ENCODE measurements around the gene EMP3.

The EMP3 gene

DNA sequence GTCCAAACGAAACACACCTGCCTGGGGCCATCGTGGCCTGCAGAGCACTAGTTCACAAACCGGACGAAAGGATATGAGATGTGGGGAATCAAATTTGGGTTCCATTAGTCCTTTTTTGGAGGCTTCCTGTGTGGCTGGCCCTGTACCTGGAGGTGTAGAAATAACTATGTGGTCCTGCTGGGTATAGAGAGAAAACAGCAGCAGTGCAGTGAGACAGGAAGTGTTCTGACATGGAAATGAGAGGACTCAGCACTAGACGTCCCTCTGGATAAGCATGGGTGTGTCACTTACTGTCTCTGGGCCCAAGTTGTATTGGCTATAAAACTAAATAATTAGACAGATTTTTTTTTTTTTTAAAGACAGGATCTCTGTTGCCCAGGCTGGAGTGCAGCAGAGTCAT lies 53.7 kb downstream of the EMP3 start:
- DNase-seq (ENCODE audit: low read depth), result no peak

All from stimulated activated CD8-positive, alpha-beta memory T cell treated with anti-CD3 and anti-CD28 coated beads, Interleukin-15, amount 100 ng/mL, for 24 hours (primary cell).